GM12891 (cell line): Measurements from ENCODE around the gene DNAJC10.

ENCODE experiments used
- PAX5 ChIP-seq: IDR thresholded peaks from 2 replicates; pipeline ENCODE4 v1.6.1; 2011; ENCODE audit warnings: low read length, moderate library complexity, mild to moderate bottlenecking; ENCODE audit not compliant: insufficient read depth, severe bottlenecking
- POLR2A ChIP-seq: IDR thresholded peaks from 2 replicates; pipeline ENCODE4 v1.6.1; 2011; ENCODE audit warnings: low read depth, low read length, control low read depth
- POLR2AphosphoS5 ChIP-seq: IDR thresholded peaks from 2 replicates; pipeline ENCODE4 v1.6.1; 2011; ENCODE audit warnings: low read depth, low read length, control low read depth
- POU2F2 ChIP-seq: IDR thresholded peaks from 2 replicates; pipeline ENCODE4 v1.6.1; 2011; ENCODE audit warnings: low read depth, mild to moderate bottlenecking, control low read depth, low read length, moderate library complexity
- TAF1 ChIP-seq: IDR thresholded peaks from 2 replicates; pipeline ENCODE4 v1.6.1; 2011; ENCODE audit warnings: low read depth, low read length, control low read depth

GRCh38 chr2:182666674-182667314 is 49.3 kb upstream of the DNAJC10 start:
- TF ChIP-seq POLR2AphosphoS5 (no peak), POLR2A (no peak), PAX5 (no peak), POU2F2 (no peak), TAF1 (no peak)
